HepG2 (cell line): ENCODE results near the gene KIAA1549. TPM values are rescaled to one million over a fixed set of nuclear protein-coding genes. Genes with fewer than 3 reads are reported as not detected.

Source experiments
- ARID2 ChIP-seq: sonication (generic); formaldehyde crosslinking; IDR thresholded peaks from 2 replicates; pipeline ENCODE4 v1.8.1; 2022; ENCODE audit warnings: mild to moderate bottlenecking, missing genetic modification reagents, borderline replicate concordance
- CEBPZ ChIP-seq: IDR thresholded peaks from 2 replicates; pipeline ENCODE4 v1.6.1; 2012; ENCODE audit warnings: low read length, improper control_type of control experiment
- JDP2 ChIP-seq: sonication (generic); formaldehyde crosslinking; IDR thresholded peaks from 2 replicates; pipeline ENCODE4 v1.8.1; 2022; ENCODE audit warnings: missing genetic modification reagents, borderline replicate concordance
- MTA3 ChIP-seq: sonication (generic); formaldehyde crosslinking; IDR thresholded peaks from 2 replicates; pipeline ENCODE4 v1.4.0; 2020; ENCODE audit warnings: missing genetic modification reagents
- PATZ1 ChIP-seq: sonication (generic); formaldehyde crosslinking; IDR thresholded peaks from 2 replicates; pipeline ENCODE4 v1.4.0; 2020; ENCODE audit warnings: missing genetic modification reagents
- ZGPAT ChIP-seq: IDR thresholded peaks from 2 replicates; pipeline ENCODE4 v1.6.1; 2016; ENCODE audit warnings: mild to moderate bottlenecking
- ZNF160 ChIP-seq: sonication (generic); formaldehyde crosslinking; IDR thresholded peaks from 2 replicates; pipeline ENCODE4 v1.8.0; 2022; ENCODE audit warnings: mild to moderate bottlenecking, inconsistent platforms, missing genetic modification reagents
- ZNF775 ChIP-seq: sonication (generic); formaldehyde crosslinking; IDR thresholded peaks from 2 replicates; pipeline ENCODE4 v1.4.0; 2020; ENCODE audit warnings: missing genetic modification reagents, mild to moderate bottlenecking, moderate library complexity, borderline replicate concordance
- polyA plus RNA-seq, 8 experiments: library from polyadenylated mRNA; depleted of rRNA in 3 of 8; stranded (reverse) in 7 of 8; unstranded in 1 of 8; fragments of >200 nt; fragmentation: Illumina TruSeq in 4 of 8; extraction: Trizol in 4 of 8; gene quantifications; 2 replicates each; pipeline versions ENCODE4 v1.2.1 to v1.2.3, GENCODE V29; 2011 to 2016; ENCODE audit warnings: low read depth in 4 of 8, missing spikeins in 1 of 8, mixed read lengths in 1 of 8; ENCODE audit not compliant: insufficient read depth in 1 of 8
- total RNA-seq, 5 experiments: library from RNA; depleted of rRNA; stranded (reverse); fragments of >200 nt; fragmentation: Illumina TruSeq; extraction: Trizol; gene quantifications; 2 replicates each; pipeline ENCODE4 v1.2.3, GENCODE V29; 2016; ENCODE audit warnings: low read depth in 1 of 5
- TF ChIP-seq, protein P1 (sequence below): sonication (generic); formaldehyde crosslinking; IDR thresholded peaks from 2 replicates; pipeline ENCODE4 v1.5.1; 2020; ENCODE audit warnings: mild to moderate bottlenecking, missing genetic modification reagents, borderline replicate concordance
- TF ChIP-seq, protein P2 (sequence below): sonication (generic); formaldehyde crosslinking; IDR thresholded peaks from 2 replicates; pipeline ENCODE4 v1.5.1; 2020; ENCODE audit warnings: missing genetic modification reagents, mild to moderate bottlenecking, borderline replicate concordance

The KIAA1549 gene
- total and polyA plus RNA-seq, 2 of the 13 experiments (the other 11 are each of a cell fraction or from before 2014, with no cell fraction given), result 1.1 to 1.8 TPM

DNA sequence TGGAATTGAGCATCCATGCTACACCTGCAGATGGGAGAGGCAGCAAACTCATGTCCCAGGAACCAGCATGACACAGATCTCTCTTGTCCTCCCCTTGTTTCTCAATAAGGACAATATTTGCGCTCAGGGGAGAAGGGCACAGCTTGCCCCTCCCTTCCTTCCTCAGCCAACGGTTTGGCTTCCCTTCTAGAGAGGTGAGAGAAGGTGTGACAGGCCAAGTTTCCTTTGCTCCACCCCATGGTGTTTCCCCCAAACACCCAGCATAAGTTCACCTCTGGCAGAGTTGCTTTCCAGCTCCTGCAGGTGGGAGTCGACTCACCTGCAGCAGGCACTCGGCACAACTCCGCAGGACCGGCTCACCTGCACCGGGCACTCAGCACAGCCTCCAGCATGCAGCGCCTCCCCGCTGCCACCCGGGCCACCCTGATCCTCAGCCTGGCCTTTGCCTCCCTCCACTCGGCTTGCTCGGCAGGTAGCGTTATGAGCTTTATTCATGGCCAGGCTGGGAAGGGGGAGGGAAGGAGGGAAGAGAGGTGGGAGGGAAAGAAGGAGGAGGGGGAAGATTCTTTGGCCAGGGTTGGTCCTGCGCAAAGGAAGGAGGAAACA is 183.4 kb downstream of the KIAA1549 start, which contains the start of the genes ATP6V0A4 and TMEM213 (continued):
- TF ChIP-seq, protein P1, sequence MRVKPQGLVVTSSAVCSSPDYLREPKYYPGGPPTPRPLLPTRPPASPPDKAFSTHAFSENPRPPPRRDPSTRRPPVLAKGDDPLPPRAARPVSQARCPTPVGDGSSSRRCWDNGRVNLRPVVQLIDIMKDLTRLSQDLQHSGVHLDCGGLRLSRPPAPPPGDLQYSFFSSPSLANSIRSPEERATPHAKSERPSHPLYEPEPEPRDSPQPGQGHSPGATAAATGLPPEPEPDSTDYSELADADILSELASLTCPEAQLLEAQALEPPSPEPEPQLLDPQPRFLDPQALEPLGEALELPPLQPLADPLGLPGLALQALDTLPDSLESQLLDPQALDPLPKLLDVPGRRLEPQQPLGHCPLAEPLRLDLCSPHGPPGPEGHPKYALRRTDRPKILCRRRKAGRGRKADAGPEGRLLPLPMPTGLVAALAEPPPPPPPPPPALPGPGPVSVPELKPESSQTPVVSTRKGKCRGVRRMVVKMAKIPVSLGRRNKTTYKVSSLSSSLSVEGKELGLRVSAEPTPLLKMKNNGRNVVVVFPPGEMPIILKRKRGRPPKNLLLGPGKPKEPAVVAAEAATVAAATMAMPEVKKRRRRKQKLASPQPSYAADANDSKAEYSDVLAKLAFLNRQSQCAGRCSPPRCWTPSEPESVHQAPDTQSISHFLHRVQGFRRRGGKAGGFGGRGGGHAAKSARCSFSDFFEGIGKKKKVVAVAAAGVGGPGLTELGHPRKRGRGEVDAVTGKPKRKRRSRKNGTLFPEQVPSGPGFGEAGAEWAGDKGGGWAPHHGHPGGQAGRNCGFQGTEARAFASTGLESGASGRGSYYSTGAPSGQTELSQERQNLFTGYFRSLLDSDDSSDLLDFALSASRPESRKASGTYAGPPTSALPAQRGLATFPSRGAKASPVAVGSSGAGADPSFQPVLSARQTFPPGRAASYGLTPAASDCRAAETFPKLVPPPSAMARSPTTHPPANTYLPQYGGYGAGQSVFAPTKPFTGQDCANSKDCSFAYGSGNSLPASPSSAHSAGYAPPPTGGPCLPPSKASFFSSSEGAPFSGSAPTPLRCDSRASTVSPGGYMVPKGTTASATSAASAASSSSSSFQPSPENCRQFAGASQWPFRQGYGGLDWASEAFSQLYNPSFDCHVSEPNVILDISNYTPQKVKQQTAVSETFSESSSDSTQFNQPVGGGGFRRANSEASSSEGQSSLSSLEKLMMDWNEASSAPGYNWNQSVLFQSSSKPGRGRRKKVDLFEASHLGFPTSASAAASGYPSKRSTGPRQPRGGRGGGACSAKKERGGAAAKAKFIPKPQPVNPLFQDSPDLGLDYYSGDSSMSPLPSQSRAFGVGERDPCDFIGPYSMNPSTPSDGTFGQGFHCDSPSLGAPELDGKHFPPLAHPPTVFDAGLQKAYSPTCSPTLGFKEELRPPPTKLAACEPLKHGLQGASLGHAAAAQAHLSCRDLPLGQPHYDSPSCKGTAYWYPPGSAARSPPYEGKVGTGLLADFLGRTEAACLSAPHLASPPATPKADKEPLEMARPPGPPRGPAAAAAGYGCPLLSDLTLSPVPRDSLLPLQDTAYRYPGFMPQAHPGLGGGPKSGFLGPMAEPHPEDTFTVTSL (CRISPR knock-in tag), result no peak
- no peak for TF ChIP-seq JDP2
- TF ChIP-seq, protein P2, sequence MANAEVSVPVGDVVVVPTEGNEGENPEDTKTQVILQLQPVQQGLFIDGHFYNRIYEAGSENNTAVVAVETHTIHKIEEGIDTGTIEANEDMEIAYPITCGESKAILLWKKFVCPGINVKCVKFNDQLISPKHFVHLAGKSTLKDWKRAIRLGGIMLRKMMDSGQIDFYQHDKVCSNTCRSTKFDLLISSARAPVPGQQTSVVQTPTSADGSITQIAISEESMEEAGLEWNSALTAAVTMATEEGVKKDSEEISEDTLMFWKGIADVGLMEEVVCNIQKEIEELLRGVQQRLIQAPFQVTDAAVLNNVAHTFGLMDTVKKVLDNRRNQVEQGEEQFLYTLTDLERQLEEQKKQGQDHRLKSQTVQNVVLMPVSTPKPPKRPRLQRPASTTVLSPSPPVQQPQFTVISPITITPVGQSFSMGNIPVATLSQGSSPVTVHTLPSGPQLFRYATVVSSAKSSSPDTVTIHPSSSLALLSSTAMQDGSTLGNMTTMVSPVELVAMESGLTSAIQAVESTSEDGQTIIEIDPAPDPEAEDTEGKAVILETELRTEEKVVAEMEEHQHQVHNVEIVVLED (CRISPR knock-in tag), result no peak
- TF ChIP-seq PATZ1 (CRISPR knock-in tag), result no peak
- TF ChIP-seq MTA3 (CRISPR knock-in tag), result no peak
- no peak for TF ChIP-seq ZNF160 (CRISPR knock-in tag)
- TF ChIP-seq ZGPAT (CRISPR knock-in tag), result no peak
- no peak for TF ChIP-seq CEBPZ
- no peak for TF ChIP-seq ZNF775 (CRISPR knock-in tag)
- no peak for TF ChIP-seq ARID2 (CRISPR knock-in tag)
